SK-N-SH treated with all-trans-retinoic acid at 6 μM for 48 hours (cell line): ENCODE data around the gene SCP2D1.
"Not testable (repeated sequence)": the region's sequence is repeated elsewhere in the genome, so short reads cannot be mapped to it uniquely, and the experiment has no call there.

Experiments used
- ATAC-seq: fragments of 200-7000 bp; cut with Tn5 transposase; 3 replicates; pipeline ENCODE4 v1.9.1; 2020; ENCODE audit warnings: mild to moderate bottlenecking, moderate library complexity
- ARNTL ChIP-seq: fragments of 450-650 bp; formaldehyde crosslinking; IDR thresholded peaks from 2 replicates; pipeline ENCODE4 v1.5.0; 2020; ENCODE audit warnings: low read depth, mild to moderate bottlenecking, moderate library complexity, borderline replicate concordance
- CSDC2 ChIP-seq: fragments of 250-450 bp; sonication (Bioruptor Pico); IDR thresholded peaks from 2 replicates; pipeline ENCODE4 v1.5.0; 2020; ENCODE audit warnings: mild to moderate bottlenecking, moderate library complexity
- ESRRG ChIP-seq: fragments of 250-450 bp; sonication (Bioruptor Pico); IDR thresholded peaks from 2 replicates; pipeline ENCODE4 v1.6.1; 2021; ENCODE audit warnings: mild to moderate bottlenecking
- GLIS3 ChIP-seq: fragments of 250-450 bp; sonication (Bioruptor Pico); IDR thresholded peaks from 2 replicates; pipeline ENCODE4 v1.5.0; 2020; ENCODE audit warnings: mild to moderate bottlenecking, moderate library complexity
- ISL1 ChIP-seq: fragments of 250-450 bp; sonication (Bioruptor Pico); IDR thresholded peaks from 2 replicates; pipeline ENCODE4 v2.1.2; 2022; ENCODE audit warnings: mild to moderate bottlenecking, moderate library complexity
- OSR1 ChIP-seq: fragments of 250-450 bp; sonication (Bioruptor Pico); IDR thresholded peaks from 2 replicates; pipeline ENCODE4 v1.8.0; 2022; ENCODE audit warnings: moderate library complexity, mild to moderate bottlenecking, inconsistent platforms
- PPARA ChIP-seq: fragments of 250-450 bp; sonication (Bioruptor Pico); IDR thresholded peaks from 2 replicates; pipeline ENCODE4 v1.5.0; 2020; ENCODE audit warnings: mild to moderate bottlenecking, borderline replicate concordance
- SNAI2 ChIP-seq: fragments of 250-450 bp; sonication (Bioruptor Pico); IDR thresholded peaks from 2 replicates; pipeline ENCODE4 v1.5.0; 2020; ENCODE audit warnings: mild to moderate bottlenecking, moderate library complexity
- TCF4 ChIP-seq: fragments of 250-450 bp; sonication (Bioruptor Pico); IDR thresholded peaks from 2 replicates; pipeline ENCODE4 v1.8.0; 2021; ENCODE audit warnings: mild to moderate bottlenecking, moderate library complexity, borderline replicate concordance
- TOX ChIP-seq: fragments of 250-450 bp; sonication (Bioruptor Pico); IDR thresholded peaks from 2 replicates; pipeline ENCODE4 v1.8.0; 2021; ENCODE audit warnings: mild to moderate bottlenecking, moderate library complexity, borderline replicate concordance
- ZC3H10 ChIP-seq: fragments of 250-450 bp; sonication (Bioruptor Pico); IDR thresholded peaks from 2 replicates; pipeline ENCODE4 v1.5.1; 2021; ENCODE audit warnings: mild to moderate bottlenecking, moderate library complexity
- ZFP3 ChIP-seq: fragments of 250-450 bp; sonication (Bioruptor Pico); IDR thresholded peaks from 2 replicates; pipeline ENCODE4 v1.5.0; 2020; ENCODE audit warnings: mild to moderate bottlenecking, moderate library complexity
- ZFP30 ChIP-seq: fragments of 450-650 bp; formaldehyde crosslinking; IDR thresholded peaks from 2 replicates; pipeline ENCODE4 v1.5.0; 2022; ENCODE audit warnings: mild to moderate bottlenecking, moderate library complexity
- ZNF70 ChIP-seq: fragments of 450-650 bp; formaldehyde crosslinking; IDR thresholded peaks from 2 replicates; pipeline ENCODE4 v1.5.0; 2020; ENCODE audit warnings: mild to moderate bottlenecking, moderate library complexity
- TF ChIP-seq, protein P1 (sequence below): fragments of 250-450 bp; sonication (Bioruptor Pico); IDR thresholded peaks from 2 replicates; pipeline ENCODE4 v1.5.1; 2021; ENCODE audit warnings: mild to moderate bottlenecking, moderate library complexity
- TF ChIP-seq, protein P2 (sequence below): fragments of 250-450 bp; sonication (Bioruptor Pico); IDR thresholded peaks from 2 replicates; pipeline ENCODE4 v1.8.0; 2021; ENCODE audit warnings: low read depth, mild to moderate bottlenecking, moderate library complexity, borderline replicate concordance
- TF ChIP-seq, protein P3 (sequence below): fragments of 250-450 bp; sonication (Bioruptor Pico); IDR thresholded peaks from 2 replicates; pipeline ENCODE4 v1.5.0; 2020; ENCODE audit warnings: mild to moderate bottlenecking, moderate library complexity

The SCP2D1 gene

DNA sequence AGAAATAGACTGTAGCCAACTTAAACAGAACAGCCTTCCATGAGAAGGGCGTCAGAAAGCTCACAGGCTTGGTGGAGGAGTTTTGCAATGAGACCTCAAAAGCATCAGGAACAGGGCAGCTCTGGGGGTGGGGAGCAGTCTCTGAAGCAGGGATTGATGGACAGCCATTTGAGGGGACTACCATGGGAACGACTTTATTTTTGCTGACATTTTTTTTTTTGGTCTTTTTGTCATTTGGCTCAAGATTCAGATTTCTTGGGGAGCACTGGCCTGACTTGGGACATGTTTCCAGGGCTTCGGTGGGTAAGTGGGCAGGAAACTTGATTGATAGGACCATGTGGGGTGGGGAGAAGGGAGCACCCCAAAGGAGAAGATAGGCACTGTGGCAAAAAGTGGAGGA lies 32.1 kb upstream of the SCP2D1 start (continued):
- no peak for TF ChIP-seq ESRRG (CRISPR knock-in tag)
- TF ChIP-seq, protein P1, sequence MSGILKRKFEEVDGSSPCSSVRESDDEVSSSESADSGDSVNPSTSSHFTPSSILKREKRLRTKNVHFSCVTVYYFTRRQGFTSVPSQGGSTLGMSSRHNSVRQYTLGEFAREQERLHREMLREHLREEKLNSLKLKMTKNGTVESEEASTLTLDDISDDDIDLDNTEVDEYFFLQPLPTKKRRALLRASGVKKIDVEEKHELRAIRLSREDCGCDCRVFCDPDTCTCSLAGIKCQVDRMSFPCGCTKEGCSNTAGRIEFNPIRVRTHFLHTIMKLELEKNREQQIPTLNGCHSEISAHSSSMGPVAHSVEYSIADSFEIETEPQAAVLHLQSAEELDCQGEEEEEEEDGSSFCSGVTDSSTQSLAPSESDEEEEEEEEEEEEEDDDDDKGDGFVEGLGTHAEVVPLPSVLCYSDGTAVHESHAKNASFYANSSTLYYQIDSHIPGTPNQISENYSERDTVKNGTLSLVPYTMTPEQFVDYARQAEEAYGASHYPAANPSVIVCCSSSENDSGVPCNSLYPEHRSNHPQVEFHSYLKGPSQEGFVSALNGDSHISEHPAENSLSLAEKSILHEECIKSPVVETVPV (CRISPR knock-in tag) = no peak
- TF ChIP-seq, protein P2, sequence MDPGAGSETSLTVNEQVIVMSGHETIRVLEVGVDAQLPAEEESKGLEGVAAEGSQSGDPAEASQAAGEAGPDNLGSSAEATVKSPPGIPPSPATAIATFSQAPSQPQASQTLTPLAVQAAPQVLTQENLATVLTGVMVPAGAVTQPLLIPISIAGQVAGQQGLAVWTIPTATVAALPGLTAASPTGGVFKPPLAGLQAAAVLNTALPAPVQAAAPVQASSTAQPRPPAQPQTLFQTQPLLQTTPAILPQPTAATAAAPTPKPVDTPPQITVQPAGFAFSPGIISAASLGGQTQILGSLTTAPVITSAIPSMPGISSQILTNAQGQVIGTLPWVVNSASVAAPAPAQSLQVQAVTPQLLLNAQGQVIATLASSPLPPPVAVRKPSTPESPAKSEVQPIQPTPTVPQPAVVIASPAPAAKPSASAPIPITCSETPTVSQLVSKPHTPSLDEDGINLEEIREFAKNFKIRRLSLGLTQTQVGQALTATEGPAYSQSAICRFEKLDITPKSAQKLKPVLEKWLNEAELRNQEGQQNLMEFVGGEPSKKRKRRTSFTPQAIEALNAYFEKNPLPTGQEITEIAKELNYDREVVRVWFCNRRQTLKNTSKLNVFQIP (CRISPR knock-in tag) = no peak
- TF ChIP-seq ZC3H10 (CRISPR knock-in tag) = no peak
- TF ChIP-seq GLIS3 (CRISPR knock-in tag) = no peak
- TF ChIP-seq, all 23 proteins: peak for 0

DNA sequence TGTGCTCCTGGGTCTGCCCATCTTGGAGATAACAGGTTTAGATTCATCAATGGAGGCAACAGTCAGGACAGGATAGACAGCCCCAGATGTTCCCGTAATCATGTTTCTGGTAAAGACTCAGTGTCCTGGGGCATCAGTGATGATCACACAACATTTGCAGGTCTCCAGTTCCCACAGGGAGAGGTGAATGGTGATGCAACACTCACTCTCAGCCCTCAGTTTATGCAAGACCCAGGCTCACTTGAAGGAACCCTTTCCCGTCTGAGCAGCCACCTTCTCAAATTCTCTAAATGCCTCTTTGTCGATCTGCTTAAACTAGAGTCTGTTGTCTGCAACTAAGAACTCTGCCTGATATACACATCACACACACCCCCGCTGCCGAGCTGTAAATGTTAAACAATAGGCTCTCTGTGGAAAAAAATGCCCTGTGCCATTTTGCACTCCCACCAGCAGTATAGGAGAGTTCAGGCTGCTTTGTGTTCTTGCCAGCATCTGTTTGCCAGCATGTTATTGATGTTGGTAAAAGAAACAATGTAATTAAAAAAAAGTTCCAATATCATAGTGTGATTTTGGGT lies 30.1 kb upstream of the SCP2D1 start:
- ATAC-seq = no peak
- no peak for TF ChIP-seq SNAI2 (CRISPR knock-in tag)
- no peak for TF ChIP-seq ZFP30 (CRISPR knock-in tag)
- no peak for TF ChIP-seq CSDC2 (CRISPR knock-in tag)
- TF ChIP-seq ZNF70 (CRISPR knock-in tag) = no peak
- TF ChIP-seq ARNTL (CRISPR knock-in tag) = no peak
- no peak for TF ChIP-seq ZC3H10 (CRISPR knock-in tag)
- TF ChIP-seq OSR1 (CRISPR knock-in tag) = no peak

DNA sequence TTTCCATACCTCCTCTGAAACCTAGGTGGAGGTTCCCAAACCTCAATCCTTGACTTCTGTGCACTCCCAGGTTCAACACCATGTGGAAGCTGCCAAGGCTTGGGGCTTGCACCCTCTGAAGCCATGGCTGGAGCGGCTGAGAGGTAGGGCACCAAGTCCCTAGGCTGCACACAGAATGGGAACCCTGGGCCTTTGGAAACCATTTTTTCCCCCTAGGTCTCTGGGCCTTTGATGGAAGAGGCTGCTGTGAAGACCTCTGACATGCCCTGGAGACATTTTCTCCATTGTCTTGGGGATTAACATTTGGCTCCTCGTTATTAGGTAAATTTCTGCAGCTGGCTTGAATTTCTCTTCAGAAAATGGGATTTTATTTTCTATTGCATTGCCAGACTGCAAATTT lies 26.5 kb upstream of the SCP2D1 start:
- ATAC-seq = not testable (repeated sequence)

DNA sequence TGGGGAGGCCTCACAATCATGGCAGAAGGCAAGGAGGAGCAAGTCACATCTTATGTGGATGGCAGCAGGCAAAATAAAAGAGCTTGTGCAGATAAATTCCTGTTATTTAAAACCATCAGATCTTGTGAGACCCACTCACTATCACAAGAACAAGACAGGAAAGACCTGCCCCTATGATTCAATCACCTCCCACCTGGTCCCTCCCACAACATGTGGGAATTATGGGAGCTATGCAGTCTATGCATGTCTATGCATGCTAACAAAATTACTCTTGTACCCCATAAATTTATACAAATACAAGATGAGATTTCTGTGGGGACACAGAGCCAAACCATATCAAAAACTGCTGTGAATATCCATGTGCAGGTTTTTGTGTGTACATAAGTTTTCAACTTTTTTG lies 25.6 kb upstream of the SCP2D1 start:
- TF ChIP-seq GLIS3 (CRISPR knock-in tag) (no peak), OSR1 (CRISPR knock-in tag) (no peak), ZFP30 (CRISPR knock-in tag) (no peak), TCF4 (no peak), PPARA (CRISPR knock-in tag) (no peak), ZFP3 (CRISPR knock-in tag) (no peak)
- TF ChIP-seq, protein P3, sequence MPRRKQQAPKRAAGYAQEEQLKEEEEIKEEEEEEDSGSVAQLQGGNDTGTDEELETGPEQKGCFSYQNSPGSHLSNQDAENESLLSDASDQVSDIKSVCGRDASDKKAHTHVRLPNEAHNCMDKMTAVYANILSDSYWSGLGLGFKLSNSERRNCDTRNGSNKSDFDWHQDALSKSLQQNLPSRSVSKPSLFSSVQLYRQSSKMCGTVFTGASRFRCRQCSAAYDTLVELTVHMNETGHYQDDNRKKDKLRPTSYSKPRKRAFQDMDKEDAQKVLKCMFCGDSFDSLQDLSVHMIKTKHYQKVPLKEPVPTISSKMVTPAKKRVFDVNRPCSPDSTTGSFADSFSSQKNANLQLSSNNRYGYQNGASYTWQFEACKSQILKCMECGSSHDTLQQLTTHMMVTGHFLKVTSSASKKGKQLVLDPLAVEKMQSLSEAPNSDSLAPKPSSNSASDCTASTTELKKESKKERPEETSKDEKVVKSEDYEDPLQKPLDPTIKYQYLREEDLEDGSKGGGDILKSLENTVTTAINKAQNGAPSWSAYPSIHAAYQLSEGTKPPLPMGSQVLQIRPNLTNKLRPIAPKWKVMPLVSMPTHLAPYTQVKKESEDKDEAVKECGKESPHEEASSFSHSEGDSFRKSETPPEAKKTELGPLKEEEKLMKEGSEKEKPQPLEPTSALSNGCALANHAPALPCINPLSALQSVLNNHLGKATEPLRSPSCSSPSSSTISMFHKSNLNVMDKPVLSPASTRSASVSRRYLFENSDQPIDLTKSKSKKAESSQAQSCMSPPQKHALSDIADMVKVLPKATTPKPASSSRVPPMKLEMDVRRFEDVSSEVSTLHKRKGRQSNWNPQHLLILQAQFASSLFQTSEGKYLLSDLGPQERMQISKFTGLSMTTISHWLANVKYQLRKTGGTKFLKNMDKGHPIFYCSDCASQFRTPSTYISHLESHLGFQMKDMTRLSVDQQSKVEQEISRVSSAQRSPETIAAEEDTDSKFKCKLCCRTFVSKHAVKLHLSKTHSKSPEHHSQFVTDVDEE (CRISPR knock-in tag) = no peak
- TF ChIP-seq, protein P1 (CRISPR knock-in tag) = no peak
- TF ChIP-seq, protein P2 (CRISPR knock-in tag) = no peak
- no peak for ATAC-seq

DNA sequence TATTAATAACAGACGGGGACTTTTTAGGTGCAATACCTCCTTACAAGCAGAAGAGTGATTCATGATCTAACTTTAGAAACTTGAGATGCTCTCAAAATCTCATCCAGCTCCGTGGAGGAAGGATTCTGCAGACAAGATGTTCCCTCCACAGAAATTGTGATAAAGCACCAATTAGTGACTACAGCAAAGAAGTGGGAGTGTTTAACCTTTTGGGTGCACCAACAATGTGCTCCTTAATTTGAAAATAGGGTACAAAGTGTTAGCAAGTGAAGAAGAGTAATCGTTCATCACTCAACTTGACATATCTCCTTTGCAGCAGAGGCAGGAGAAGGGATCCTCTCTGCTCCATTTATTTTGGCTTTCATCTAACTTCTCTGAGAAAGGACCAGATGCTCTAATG lies 22.8 kb upstream of the SCP2D1 start:
- ATAC-seq = no peak
- no peak for TF ChIP-seq ISL1
- no peak for TF ChIP-seq TCF4
- TF ChIP-seq GLIS3 (CRISPR knock-in tag) = no peak
- TF ChIP-seq TOX (CRISPR knock-in tag) = no peak
- no peak for TF ChIP-seq ARNTL (CRISPR knock-in tag)
- no peak for TF ChIP-seq SNAI2 (CRISPR knock-in tag)
- TF ChIP-seq ZNF70 (CRISPR knock-in tag) = no peak
- TF ChIP-seq, protein P1 (CRISPR knock-in tag) = no peak
- TF ChIP-seq ESRRG (CRISPR knock-in tag) = no peak
- TF ChIP-seq, protein P3 (CRISPR knock-in tag) = no peak
